GM19023 (cell line): Measurements from ENCODE around the gene RELN.

Experiments used
- ATAC-seq: cut with Tn5 transposase; IDR thresholded peaks from one replicate; pipeline ENCODE4 v1.9.1; 2021; ENCODE audit warnings: mild to moderate bottlenecking, moderate library complexity; ENCODE audit not compliant: unreplicated experiment

The RELN gene

GRCh38 chr7:103691291-103691690, 298.2 kb downstream of the RELN start:
- no peak for ATAC-seq

GRCh38 chr7:103690242-103690974, 299.1 kb downstream of the RELN start:
- no peak for ATAC-seq

- no peak for ATAC-seq
These were observed 300.2 kb downstream of the RELN start for GRCh38 chr7:103689255-103689654.

- ATAC-seq: no peak
These were observed 301.5 kb downstream of the RELN start for GRCh38 chr7:103687951-103688350.

- no peak for ATAC-seq
These were observed 302.2 kb downstream of the RELN start for GRCh38 chr7:103687272-103687671.

- ATAC-seq: no peak
These were observed 302.7 kb downstream of the RELN start for GRCh38 chr7:103686763-103687162.

GRCh38 chr7:103686064-103686463, 303.4 kb downstream of the RELN start:
- no peak for ATAC-seq

- no peak for ATAC-seq
These were observed 303.8 kb downstream of the RELN start for GRCh38 chr7:103685646-103686045.

- no peak for ATAC-seq
These were observed 306.1 kb downstream of the RELN start for GRCh38 chr7:103683348-103683747.

GRCh38 chr7:103680161-103681144, 309.0 kb downstream of the RELN start:
- ATAC-seq: no peak

GRCh38 chr7:103679151-103680132, 310.0 kb downstream of the RELN start:
- no peak for ATAC-seq

- ATAC-seq: no peak
These were observed 321.0 kb downstream of the RELN start for GRCh38 chr7:103668279-103668941.

- no peak for ATAC-seq
These were observed 323.1 kb downstream of the RELN start for GRCh38 chr7:103666326-103666725.

GRCh38 chr7:103664577-103664976, 324.9 kb downstream of the RELN start:
- ATAC-seq: no peak

- no peak for ATAC-seq
These were observed 328.7 kb downstream of the RELN start for GRCh38 chr7:103660455-103661371.

- ATAC-seq: no peak
These were observed 331.1 kb downstream of the RELN start for GRCh38 chr7:103658055-103659005.

- no peak for ATAC-seq
These were observed 332.0 kb downstream of the RELN start for GRCh38 chr7:103657474-103657894.

GRCh38 chr7:103656221-103656620, 333.2 kb downstream of the RELN start:
- no peak for ATAC-seq
